Measurements from ENCODE around the gene REEP3.

- TF ChIP-seq CTCF (conservative IDR thresholded peaks at IDR 0.05; ENCODE audit: low read length) (no peak), EZH2phosphoT487 (IDR thresholded peaks at IDR 0.05; ENCODE audit: borderline replicate concordance) (no peak)
These were observed 107.5 kb downstream of the REEP3 start for GRCh38 chr10:63628526-63629362.

Data from Loucy (cell line).